ENCODE results near the gene LNX2. TPM values are rescaled to one million over a fixed set of nuclear protein-coding genes. Genes with fewer than 3 reads are reported as not detected.
"Not testable (repeated sequence)": the region's sequence is repeated elsewhere in the genome, so short reads cannot be mapped to it uniquely, and the experiment has no call there.

Gene LNX2
- total RNA-seq, 6 experiments from 2014 or later = 9.5 to 28.3 (median 19.6) TPM

DNA sequence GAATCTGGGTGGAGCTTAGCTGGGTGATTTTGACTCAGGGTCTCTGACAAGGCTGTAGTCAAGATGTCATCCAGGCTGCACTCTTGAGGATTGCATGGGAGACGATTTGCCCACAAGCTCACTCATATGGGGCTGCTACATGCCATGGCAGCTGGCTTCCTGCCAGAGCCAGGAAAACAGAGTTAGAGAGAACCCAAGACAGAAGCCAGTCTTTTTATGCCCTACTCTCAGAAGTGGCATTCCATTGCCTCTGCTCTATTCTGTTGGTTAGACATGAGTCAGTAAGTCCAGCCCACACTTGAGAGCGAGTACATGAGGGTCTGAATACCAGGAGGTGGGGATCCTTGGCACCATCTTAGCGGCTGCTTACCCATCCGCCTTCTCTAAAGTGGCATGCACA is 10.8 kb upstream of the LNX2 start:
- 83% methylated on average over 4 of the region's 4 CpGs for WGBS (ENCODE audit: insufficient coverage, low coverage, low lambda C conversion rate, missing lambda C conversion rate)
- no peak for DNase-seq
- H3K36me3 ChIP-seq = no peaks in the 10 kb centered on the region
- no peaks in the 10 kb centered on the region for H3K27me3 ChIP-seq
- H3K4me3 ChIP-seq = no peak overlapping the region
- no peaks in the 10 kb centered on the region for H3K9me3 ChIP-seq
- intact Hi-C loops (cut with DNase I) = no loop called here
- TF ChIP-seq POLR2A (IDR thresholded peaks at IDR 0.05) = no peak
- TF ChIP-seq, protein P1, sequence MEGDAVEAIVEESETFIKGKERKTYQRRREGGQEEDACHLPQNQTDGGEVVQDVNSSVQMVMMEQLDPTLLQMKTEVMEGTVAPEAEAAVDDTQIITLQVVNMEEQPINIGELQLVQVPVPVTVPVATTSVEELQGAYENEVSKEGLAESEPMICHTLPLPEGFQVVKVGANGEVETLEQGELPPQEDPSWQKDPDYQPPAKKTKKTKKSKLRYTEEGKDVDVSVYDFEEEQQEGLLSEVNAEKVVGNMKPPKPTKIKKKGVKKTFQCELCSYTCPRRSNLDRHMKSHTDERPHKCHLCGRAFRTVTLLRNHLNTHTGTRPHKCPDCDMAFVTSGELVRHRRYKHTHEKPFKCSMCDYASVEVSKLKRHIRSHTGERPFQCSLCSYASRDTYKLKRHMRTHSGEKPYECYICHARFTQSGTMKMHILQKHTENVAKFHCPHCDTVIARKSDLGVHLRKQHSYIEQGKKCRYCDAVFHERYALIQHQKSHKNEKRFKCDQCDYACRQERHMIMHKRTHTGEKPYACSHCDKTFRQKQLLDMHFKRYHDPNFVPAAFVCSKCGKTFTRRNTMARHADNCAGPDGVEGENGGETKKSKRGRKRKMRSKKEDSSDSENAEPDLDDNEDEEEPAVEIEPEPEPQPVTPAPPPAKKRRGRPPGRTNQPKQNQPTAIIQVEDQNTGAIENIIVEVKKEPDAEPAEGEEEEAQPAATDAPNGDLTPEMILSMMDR (IDR thresholded peaks at IDR 0.05) = no peak
- no peak for ATAC-seq
- no peaks in the 10 kb centered on the region for H3K4me1 ChIP-seq
- no peak overlapping the region for H3K27ac ChIP-seq

DNA sequence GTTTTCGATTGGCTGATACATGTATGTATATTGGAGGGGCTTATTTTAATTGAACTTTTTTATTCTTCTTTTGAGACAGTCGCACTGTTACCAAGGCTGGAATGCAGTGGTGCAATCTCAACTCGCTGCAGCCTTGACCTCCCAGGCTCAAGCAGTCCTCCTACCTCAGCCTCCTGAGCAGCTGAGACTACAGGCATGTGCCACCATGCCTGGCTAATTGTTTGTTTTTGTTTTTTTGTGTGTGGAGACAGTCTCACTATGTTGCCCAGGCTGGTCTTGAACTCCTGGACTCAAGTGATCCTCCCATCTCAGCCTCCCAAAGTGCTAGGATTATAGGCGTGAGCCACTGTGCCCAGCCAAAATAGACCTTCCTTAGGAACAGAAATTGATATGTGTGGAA is 8.4 kb upstream of the LNX2 start:
- H3K27me3 ChIP-seq; DNase-seq; H3K9me3 ChIP-seq; ATAC-seq; H3K4me1 ChIP-seq; H3K27ac ChIP-seq; intact Hi-C loops (cut with DNase I); H3K36me3 ChIP-seq; H3K4me3 ChIP-seq: not testable (repeated sequence)
- WGBS (ENCODE audit: insufficient coverage, low coverage, low lambda C conversion rate, missing lambda C conversion rate) = 97% methylated on average over 3 of the region's 4 CpGs

DNA sequence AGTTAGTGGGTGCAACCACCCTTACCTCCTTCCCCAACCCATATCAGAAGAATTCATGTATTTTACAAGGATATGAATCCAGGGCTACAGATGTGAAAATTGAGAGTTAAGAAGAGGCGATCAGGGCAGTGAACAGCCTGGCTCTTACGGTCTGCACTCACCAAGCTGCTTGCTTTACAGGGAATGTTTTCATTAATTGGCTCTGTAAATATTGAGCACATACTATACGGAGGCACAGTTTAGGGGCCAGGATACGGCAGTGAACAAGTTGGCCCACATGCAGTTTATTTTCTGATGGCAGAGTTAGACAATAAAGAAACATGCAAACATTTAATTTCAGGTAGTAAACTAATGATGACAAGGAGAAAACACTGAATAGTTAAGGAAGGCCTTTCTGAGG is 7.8 kb upstream of the LNX2 start:
- 88% methylated on average over 4 of the region's 4 CpGs for WGBS (ENCODE audit: insufficient coverage, low coverage, low lambda C conversion rate, missing lambda C conversion rate)
- Histone ChIP-seq H3K9me3 (no peaks in the 10 kb centered on the region), H3K36me3 (no peaks in the 10 kb centered on the region), H3K27me3 (no peaks in the 10 kb centered on the region), H3K4me3 (no peak overlapping the region), H3K4me1 (peaks cover 0 to 14% (median 4%) of the 10 kb centered on the region in 4 donors), H3K27ac (no peak overlapping the region)
- DNase-seq (no peak), ATAC-seq (no peak)
- intact Hi-C loops (cut with DNase I) = no loop called here
- TF ChIP-seq POLR2A (IDR thresholded peaks at IDR 0.05) = no peak
- TF ChIP-seq, protein P1 (IDR thresholded peaks at IDR 0.05) = no peak

DNA sequence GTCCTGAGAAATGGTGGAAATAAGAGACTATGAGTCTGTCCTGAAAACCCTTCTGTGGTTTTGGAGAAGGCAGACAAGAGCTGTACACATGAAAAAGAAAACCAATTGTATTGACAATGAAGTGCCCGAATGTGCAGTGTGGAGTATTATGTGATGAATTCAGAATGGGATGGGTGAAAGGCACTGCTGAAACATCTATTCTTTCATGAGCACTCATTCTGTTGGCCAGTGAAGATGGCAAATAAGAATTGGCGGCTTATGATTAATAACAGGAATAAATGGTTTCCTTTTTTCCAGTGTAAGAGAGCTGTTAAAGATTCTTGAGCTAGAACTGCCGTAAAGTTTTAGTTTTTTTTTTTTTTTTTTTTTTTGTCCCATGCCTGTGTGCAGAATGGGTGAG is 7.1 kb upstream of the LNX2 start:
- WGBS (ENCODE audit: insufficient coverage, low coverage, low lambda C conversion rate, missing lambda C conversion rate) = 88% methylated on average over 3 of the region's 3 CpGs
- Histone ChIP-seq H3K9me3 (no peaks in the 10 kb centered on the region), H3K27ac (no peak overlapping the region)

DNA sequence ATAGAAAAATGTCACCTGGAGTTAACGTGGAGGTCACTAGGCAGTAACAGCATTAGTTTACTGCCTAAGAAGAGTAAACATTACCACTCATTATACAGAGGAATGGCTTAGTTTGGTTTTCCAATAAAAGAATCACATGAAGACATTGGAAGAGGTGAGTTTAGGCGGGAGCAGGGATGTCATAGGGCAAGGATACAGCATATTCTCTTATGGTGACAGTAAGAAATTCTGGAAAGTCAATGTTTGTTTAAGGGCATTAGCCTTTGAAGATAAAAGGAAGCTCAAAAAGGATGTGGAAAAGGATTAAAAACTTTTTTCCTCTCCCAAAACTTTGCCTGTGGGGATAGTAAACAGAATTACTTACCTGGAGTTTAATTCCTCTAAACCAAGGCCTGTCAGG is 5.5 kb upstream of the LNX2 start:
- intact Hi-C loops (cut with DNase I) = no loop called here
- ATAC-seq (no peak), DNase-seq (no peak)
- WGBS (ENCODE audit: insufficient coverage, low coverage, low lambda C conversion rate, missing lambda C conversion rate) = 60% methylated on average over 2 of the region's 2 CpGs
- no peaks in the 10 kb centered on the region for H3K9me3 ChIP-seq
- no peak for TF ChIP-seq POLR2A (IDR thresholded peaks at IDR 0.05)
- TF ChIP-seq, protein P1 (IDR thresholded peaks at IDR 0.05) = no peak
- no peaks in the 10 kb centered on the region for H3K36me3 ChIP-seq
- H3K4me1 ChIP-seq = peaks cover 0 to 23% (median 4%) of the 10 kb centered on the region in 4 donors
- H3K27ac ChIP-seq = no peak overlapping the region
- no peaks in the 10 kb centered on the region for H3K27me3 ChIP-seq
- no peak overlapping the region for H3K4me3 ChIP-seq

More for the DNA sequence above, 7.1 kb upstream of the LNX2 start:
- no peak for DNase-seq
- ATAC-seq = no peak
- intact Hi-C loops (cut with DNase I) = no loop called here
- Histone ChIP-seq H3K4me1 (peaks cover 0 to 21% (median 4%) of the 10 kb centered on the region in 4 donors), H3K27me3 (no peaks in the 10 kb centered on the region), H3K36me3 (no peaks in the 10 kb centered on the region), H3K4me3 (no peak overlapping the region)
- TF ChIP-seq POLR2A (IDR thresholded peaks at IDR 0.05) = no peak
- TF ChIP-seq, protein P1 (IDR thresholded peaks at IDR 0.05) = no peak
